DND-41 (cell line): ENCODE data around the gene CHCHD3.

ENCODE experiments used
- CTCF ChIP-seq: IDR thresholded peaks from 2 replicates; pipeline ENCODE4 v1.5.1; 2012; ENCODE audit warnings: borderline replicate concordance, low read length, moderate library complexity, mild to moderate bottlenecking; ENCODE audit not compliant: poor library complexity, severe bottlenecking; ENCODE audit errors: extremely low read depth
- EZH2 ChIP-seq: IDR thresholded peaks from 3 replicates; pipeline ENCODE4 v1.6.1; 2012; ENCODE audit warnings: borderline replicate concordance, low read depth, mild to moderate bottlenecking, moderate library complexity, low read length, inconsistent platforms; ENCODE audit not compliant: severe bottlenecking

DNA sequence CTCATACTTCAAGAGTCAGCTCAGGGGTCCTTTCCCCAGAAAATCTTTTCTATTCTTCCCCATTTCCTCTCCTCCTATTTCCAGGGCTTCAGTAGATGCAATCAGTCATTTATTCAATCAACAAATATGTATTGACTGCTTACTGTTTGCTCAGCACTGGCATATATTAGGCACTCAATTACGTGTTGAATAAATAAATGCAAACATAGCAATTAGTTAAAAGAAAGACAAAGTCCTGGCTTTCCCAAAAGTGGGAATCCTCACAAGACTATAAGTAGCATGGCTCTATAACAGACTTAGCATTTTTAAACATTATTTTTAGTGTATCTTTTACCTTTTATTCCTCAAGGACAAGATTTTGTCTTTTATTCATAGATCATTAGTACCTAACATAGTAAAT lies 111.6 kb downstream of the CHCHD3 start:
- TF ChIP-seq CTCF = no peak
- no peak for TF ChIP-seq EZH2
